Aorta (tissue), 4 donors: ENCODE results near the gene TSPAN16. TPM values are rescaled to one million over a fixed set of nuclear protein-coding genes. Genes with fewer than 3 reads are reported as not detected.

Experiments used
- polyA plus RNA-seq, 2 donors: library from polyadenylated mRNA; stranded (reverse); fragments of 200-250 nt; gene quantifications; one replicate each; pipeline ENCODE4 v1.2.3, GENCODE V29; 2013
- total RNA-seq, 2 donors: library from RNA; stranded (reverse); fragmentation: NEBNext Ultra II Directional; extraction: Animal tissue kit (Norgen Biotek cat#: 25700); gene quantifications; one replicate each; pipeline ENCODE4 v1.2.1, GENCODE V29; 2021
- donor health status: healthy with polysubstance abuse.
- donor health status: Bipolar disorder and iron deficiency.
- donor health status: DM: no; HTN: no; CAD: no.
- donor health status: DM: yes; HTN: yes; CAD: no.

Gene TSPAN16
- total and polyA plus RNA-seq, 4 donors = not detected

Other genes with a start within 250 kb of the TSPAN16 start
- 10 to 100 TPM; 50.4 to 94.0 TPM for gene LDLR, start 206.7 kb upstream of the TSPAN16 start, total RNA-seq
- gene LDLR, start 206.7 kb upstream of the TSPAN16 start, polyA plus RNA-seq = 1 to 10 TPM; 3.4 to 9.5 TPM
- gene SPC24, start 140.4 kb upstream of the TSPAN16 start, total RNA-seq = 1 to 10 TPM; 1.1 to 2.9 TPM
- 1 to 10 TPM in 1 of 2 donors, under 1 TPM in 1; 0.43 to 1.0 TPM for gene SPC24, start 140.4 kb upstream of the TSPAN16 start, polyA plus RNA-seq
- gene KANK2, start 98.6 kb upstream of the TSPAN16 start, total RNA-seq = 100 to 1,000 TPM; 316 to 379 TPM
- 100 to 1,000 TPM; 269 to 282 TPM for gene KANK2, start 98.6 kb upstream of the TSPAN16 start, polyA plus RNA-seq
- gene ANGPTL8, start 56.5 kb upstream of the TSPAN16 start, total RNA-seq = not detected
- gene ANGPTL8, start 56.5 kb upstream of the TSPAN16 start, polyA plus RNA-seq = 10 to 100 TPM in 1 of 2 donors, not detected in 1; 11.8 TPM
- gene DOCK6, start 33.6 kb upstream of the TSPAN16 start, total RNA-seq = 100 to 1,000 TPM in 1 of 2 donors, 10 to 100 TPM in 1; 73.1 to 109 TPM
- gene DOCK6, start 33.6 kb upstream of the TSPAN16 start, polyA plus RNA-seq = 10 to 100 TPM; 12.8 to 71.8 TPM
- gene RAB3D, start 43.5 kb downstream of the TSPAN16 start, total RNA-seq = 10 to 100 TPM; 26.7 to 32.7 TPM
- 1 to 10 TPM; 3.0 to 7.1 TPM for gene RAB3D, start 43.5 kb downstream of the TSPAN16 start, polyA plus RNA-seq
- 10 to 100 TPM; 36.2 to 50.7 TPM for gene TMEM205, start 50.1 kb downstream of the TSPAN16 start, total RNA-seq
- 100 to 1,000 TPM in 1 of 2 donors, 10 to 100 TPM in 1; 25.5 to 119 TPM for gene TMEM205, start 50.1 kb downstream of the TSPAN16 start, polyA plus RNA-seq
- gene CCDC159, start 50.4 kb downstream of the TSPAN16 start, total RNA-seq = 10 to 100 TPM; 18.0 to 44.4 TPM
- 100 to 1,000 TPM in 1 of 2 donors, 10 to 100 TPM in 1; 28.3 to 111 TPM for gene CCDC159, start 50.4 kb downstream of the TSPAN16 start, polyA plus RNA-seq
- gene PLPPR2, start 59.3 kb downstream of the TSPAN16 start, total RNA-seq = 10 to 100 TPM; 36.4 to 37.4 TPM
- gene PLPPR2, start 59.3 kb downstream of the TSPAN16 start, polyA plus RNA-seq = 10 to 100 TPM; 11.4 to 41.0 TPM
- gene SWSAP1, start 78.5 kb downstream of the TSPAN16 start, total RNA-seq = 1 to 10 TPM; 1.5 to 1.7 TPM
- gene SWSAP1, start 78.5 kb downstream of the TSPAN16 start, polyA plus RNA-seq = 1 to 10 TPM in 1 of 2 donors, under 1 TPM in 1; 0.50 to 5.7 TPM
- 10 to 100 TPM in 1 of 2 donors, 1 to 10 TPM in 1; 7.4 to 13.1 TPM for gene EPOR, start 88.2 kb downstream of the TSPAN16 start, total RNA-seq
- 10 to 100 TPM in 1 of 2 donors, under 1 TPM in 1; 0.63 to 32.4 TPM for gene EPOR, start 88.2 kb downstream of the TSPAN16 start, polyA plus RNA-seq
- 10 to 100 TPM; 30.2 to 51.6 TPM for gene RGL3, start 123.2 kb downstream of the TSPAN16 start, total RNA-seq
- 10 to 100 TPM; 14.5 to 78.5 TPM for gene RGL3, start 123.2 kb downstream of the TSPAN16 start, polyA plus RNA-seq
- 1 to 10 TPM in 1 of 2 donors, under 1 TPM in 1; 0.49 to 1.8 TPM for gene ODAD3, start 139.0 kb downstream of the TSPAN16 start, total RNA-seq
- 1 to 10 TPM; 1.4 to 2.6 TPM for gene ODAD3, start 139.0 kb downstream of the TSPAN16 start, polyA plus RNA-seq
- gene PRKCSH, start 139.5 kb downstream of the TSPAN16 start, total RNA-seq = 100 to 1,000 TPM; 168 to 207 TPM
- gene PRKCSH, start 139.5 kb downstream of the TSPAN16 start, polyA plus RNA-seq = 100 to 1,000 TPM in 1 of 2 donors, 10 to 100 TPM in 1; 90.2 to 168 TPM
- gene ELAVL3, start 184.9 kb downstream of the TSPAN16 start, total RNA-seq = not detected
- under 1 TPM; 0.13 to 0.56 TPM for gene ELAVL3, start 184.9 kb downstream of the TSPAN16 start, polyA plus RNA-seq
- gene ZNF653, start 209.7 kb downstream of the TSPAN16 start, total RNA-seq = 10 to 100 TPM; 11.4 to 11.6 TPM
- 10 to 100 TPM in 1 of 2 donors, 1 to 10 TPM in 1; 5.4 to 22.5 TPM for gene ZNF653, start 209.7 kb downstream of the TSPAN16 start, polyA plus RNA-seq
- gene ECSIT, start 233.0 kb downstream of the TSPAN16 start, total RNA-seq = 10 to 100 TPM; 27.7 to 27.8 TPM
- gene ECSIT, start 233.0 kb downstream of the TSPAN16 start, polyA plus RNA-seq = 10 to 100 TPM; 39.9 to 72.5 TPM
- 1,000 to 10,000 TPM in 1 of 2 donors, 100 to 1,000 TPM in 1; 406 to 1,055 TPM for gene CNN1, start 242.7 kb downstream of the TSPAN16 start, total RNA-seq
- gene CNN1, start 242.7 kb downstream of the TSPAN16 start, polyA plus RNA-seq = 100 to 1,000 TPM; 547 to 569 TPM